Activated CD8-positive, alpha-beta T cell treated with anti-CD3 and anti-CD28 coated beads for 36 hours (primary cell): ENCODE measurements around the gene ERBB4. TPM values are rescaled to one million over a fixed set of nuclear protein-coding genes. Genes with fewer than 3 reads are reported as not detected.
"Not testable (repeated sequence)": the region's sequence is repeated elsewhere in the genome, so short reads cannot be mapped to it uniquely, and the experiment has no call there.

Source experiments
- ATAC-seq: fragments of 200-7000 bp; cut with Tn5 transposase; one replicate; pipeline ENCODE4 v1.10.0; 2021; ENCODE audit warnings: mild to moderate bottlenecking, moderate library complexity
- CTCF ChIA-PET: fragments of 350-600 bp; sonication (Branson Sonifier 250); formaldehyde crosslinking; loops from one replicate; lab custom pipeline; 2021; ENCODE audit warnings: antibody characterized with exemption; lab: Charles Lee
- POLR2A ChIA-PET: fragments of 350-600 bp; sonication (Branson Sonifier 250); formaldehyde crosslinking; loops from one replicate; lab custom pipeline; 2021; ENCODE audit warnings: antibody characterized with exemption; lab: Charles Lee
- DNase-seq: peaks from one replicate; pipeline ENCODE4 v3.0.0-alpha.2; 2020
- H3K27ac Mint-ChIP-seq: one replicate; pipeline ENCODE4 v1.8.0; 2021; ENCODE audit warnings: mild to moderate bottlenecking, mixed read lengths
- H3K27me3 Mint-ChIP-seq: one replicate; pipeline ENCODE4 v1.8.0; 2021; ENCODE audit warnings: mixed read lengths
- H3K36me3 Mint-ChIP-seq: one replicate; pipeline ENCODE4 v1.8.0; 2021; ENCODE audit warnings: low read depth, mixed read lengths
- H3K4me1 Mint-ChIP-seq: one replicate; pipeline ENCODE4 v1.8.0; 2021; ENCODE audit warnings: low read depth, mixed read lengths
- H3K4me3 Mint-ChIP-seq: one replicate; pipeline ENCODE4 v1.8.0; 2021; ENCODE audit warnings: mild to moderate bottlenecking, moderate library complexity, mixed read lengths
- H3K9me3 Mint-ChIP-seq: one replicate; pipeline ENCODE4 v1.8.0; 2021; ENCODE audit warnings: mixed read lengths
- intact Hi-C: fragments of 100-400 bp; cut with micrococcal nuclease; formaldehyde crosslinking; loops from one replicate; pipeline ENCODE4 v1.10.0; 2022
- total RNA-seq, 2 experiments: library from RNA; stranded (reverse); gene quantifications; one replicate each; pipeline ENCODE4 v1.2.3, GENCODE V29; 2021
- TF ChIP-seq, protein P1 (sequence below): fragments of 200-600 bp; IDR thresholded peaks from one replicate; pipeline ENCODE4 v1.8.0; 2022; ENCODE audit warnings: antibody characterized with exemption, mild to moderate bottlenecking

Gene ERBB4
- total RNA-seq, 2 experiments from 2014 or later: not detected

DNA sequence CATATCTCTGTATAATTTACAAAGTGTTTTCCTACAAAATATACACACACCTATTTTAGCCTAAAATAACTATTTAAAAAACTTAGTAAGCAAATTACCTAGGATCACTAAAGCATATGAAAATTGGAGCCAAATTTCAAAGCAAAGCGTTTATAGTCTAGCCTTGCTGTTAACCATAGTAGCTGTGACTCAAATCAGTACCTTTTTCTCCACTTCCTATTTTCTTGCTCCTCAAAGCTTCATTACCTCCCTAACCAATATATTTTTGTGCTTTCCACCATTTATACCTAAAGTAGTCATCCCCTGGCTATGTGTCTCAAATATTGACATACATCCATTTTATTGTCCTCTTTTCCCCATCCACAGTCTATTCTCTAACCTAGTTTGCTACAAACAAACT lies 73.1 kb downstream of the ERBB4 start:
- intact Hi-C loops: no loop called here
- no peak for ATAC-seq
- TF ChIP-seq, protein P1, sequence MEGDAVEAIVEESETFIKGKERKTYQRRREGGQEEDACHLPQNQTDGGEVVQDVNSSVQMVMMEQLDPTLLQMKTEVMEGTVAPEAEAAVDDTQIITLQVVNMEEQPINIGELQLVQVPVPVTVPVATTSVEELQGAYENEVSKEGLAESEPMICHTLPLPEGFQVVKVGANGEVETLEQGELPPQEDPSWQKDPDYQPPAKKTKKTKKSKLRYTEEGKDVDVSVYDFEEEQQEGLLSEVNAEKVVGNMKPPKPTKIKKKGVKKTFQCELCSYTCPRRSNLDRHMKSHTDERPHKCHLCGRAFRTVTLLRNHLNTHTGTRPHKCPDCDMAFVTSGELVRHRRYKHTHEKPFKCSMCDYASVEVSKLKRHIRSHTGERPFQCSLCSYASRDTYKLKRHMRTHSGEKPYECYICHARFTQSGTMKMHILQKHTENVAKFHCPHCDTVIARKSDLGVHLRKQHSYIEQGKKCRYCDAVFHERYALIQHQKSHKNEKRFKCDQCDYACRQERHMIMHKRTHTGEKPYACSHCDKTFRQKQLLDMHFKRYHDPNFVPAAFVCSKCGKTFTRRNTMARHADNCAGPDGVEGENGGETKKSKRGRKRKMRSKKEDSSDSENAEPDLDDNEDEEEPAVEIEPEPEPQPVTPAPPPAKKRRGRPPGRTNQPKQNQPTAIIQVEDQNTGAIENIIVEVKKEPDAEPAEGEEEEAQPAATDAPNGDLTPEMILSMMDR: no peak
- CTCF ChIA-PET: no interaction called here
- no peak overlapping the region for H3K27ac Mint-ChIP-seq
- POLR2A ChIA-PET: no interaction called here
- H3K27me3 Mint-ChIP-seq: no peaks in the 10 kb centered on the region
- H3K9me3 Mint-ChIP-seq: peaks cover 3% of the 10 kb centered on the region
- DNase-seq: no peak
- no peaks in the 10 kb centered on the region for H3K36me3 Mint-ChIP-seq
- H3K4me1 Mint-ChIP-seq: no peaks in the 10 kb centered on the region
- H3K4me3 Mint-ChIP-seq: no peak overlapping the region

DNA sequence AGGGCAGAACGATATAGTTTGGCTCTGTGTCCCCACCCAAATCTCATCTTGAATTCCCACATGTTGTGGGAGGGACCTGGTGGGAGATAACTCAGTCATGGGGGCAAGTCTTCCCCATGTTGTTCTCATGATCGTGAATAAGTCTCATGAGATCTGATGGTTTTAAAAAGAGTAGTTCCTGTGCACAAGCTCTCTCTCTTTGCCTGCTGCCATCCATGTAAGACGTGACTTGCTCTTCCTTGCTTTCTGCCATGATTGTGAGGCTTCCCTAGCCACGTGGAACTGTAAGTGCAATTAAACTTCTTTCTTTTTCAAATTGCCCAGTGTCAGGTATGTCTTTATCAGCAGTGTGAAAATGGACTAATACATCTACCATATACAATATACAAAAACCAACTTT lies 76.9 kb downstream of the ERBB4 start:
- intact Hi-C loops, H3K27ac Mint-ChIP-seq, CTCF ChIA-PET, H3K4me1 Mint-ChIP-seq, ATAC-seq, H3K4me3 Mint-ChIP-seq, H3K27me3 Mint-ChIP-seq, POLR2A ChIA-PET, DNase-seq, H3K36me3 Mint-ChIP-seq, H3K9me3 Mint-ChIP-seq: not testable (repeated sequence)

DNA sequence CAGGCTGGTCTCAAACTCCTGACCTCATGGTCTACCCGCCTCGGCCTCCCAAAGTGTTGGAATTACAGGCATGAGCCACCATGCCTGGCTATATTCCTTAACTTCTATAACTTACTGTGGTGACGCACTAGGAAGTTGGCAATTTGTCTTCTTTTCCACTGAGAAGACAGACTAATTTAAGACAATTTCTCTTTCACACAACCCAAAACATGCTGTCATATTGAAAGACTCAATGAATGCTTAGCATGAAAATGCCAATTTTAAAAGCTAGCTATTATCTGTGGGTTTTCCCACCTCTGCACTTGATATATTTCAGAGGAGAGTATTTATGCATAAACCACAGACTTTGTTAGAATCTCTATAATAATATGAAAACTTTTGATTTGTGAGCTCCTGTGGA lies 84.5 kb downstream of the ERBB4 start:
- CTCF ChIA-PET: no interaction called here
- no peaks in the 10 kb centered on the region for H3K27me3 Mint-ChIP-seq
- no peaks in the 10 kb centered on the region for H3K4me1 Mint-ChIP-seq
- TF ChIP-seq, protein P1: no peak
- POLR2A ChIA-PET: no interaction called here
- H3K27ac Mint-ChIP-seq: no peak overlapping the region
- intact Hi-C loops: no loop called here
- H3K9me3 Mint-ChIP-seq: no peaks in the 10 kb centered on the region
- no peak for ATAC-seq
- H3K4me3 Mint-ChIP-seq: no peak overlapping the region
- no peaks in the 10 kb centered on the region for H3K36me3 Mint-ChIP-seq
- DNase-seq: no peak

DNA sequence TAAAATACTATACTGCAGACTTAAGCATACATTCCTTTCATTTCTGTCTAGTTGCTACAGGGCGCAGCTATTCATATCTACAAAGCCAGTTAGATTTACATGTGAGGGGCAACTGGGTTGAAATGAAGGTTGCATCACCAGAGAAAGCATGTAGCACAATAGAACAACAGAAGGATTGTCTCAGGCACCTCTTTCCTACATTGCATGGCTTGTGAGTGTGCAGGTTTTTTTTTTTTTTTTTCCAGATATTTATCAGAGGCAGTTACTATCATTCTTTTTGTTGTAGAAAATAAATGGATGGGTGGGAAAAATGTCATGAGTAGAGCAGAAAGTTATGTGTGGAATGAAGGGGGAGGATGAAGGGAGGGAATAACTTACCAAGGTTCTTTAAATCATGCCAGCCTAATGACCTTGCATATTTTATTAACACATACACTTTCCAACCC lies 86.8 kb downstream of the ERBB4 start:
- CTCF ChIA-PET: no interaction called here
- Mint-ChIP-seq H3K27ac (no peak overlapping the region), H3K27me3 (no peaks in the 10 kb centered on the region), H3K9me3 (no peaks in the 10 kb centered on the region), H3K4me3 (no peak overlapping the region), H3K4me1 (no peaks in the 10 kb centered on the region), H3K36me3 (no peaks in the 10 kb centered on the region)
- POLR2A ChIA-PET: no interaction called here
- intact Hi-C loops: no loop called here
- TF ChIP-seq, protein P1: no peak
- DNase-seq (no peak), ATAC-seq (no peak)

DNA sequence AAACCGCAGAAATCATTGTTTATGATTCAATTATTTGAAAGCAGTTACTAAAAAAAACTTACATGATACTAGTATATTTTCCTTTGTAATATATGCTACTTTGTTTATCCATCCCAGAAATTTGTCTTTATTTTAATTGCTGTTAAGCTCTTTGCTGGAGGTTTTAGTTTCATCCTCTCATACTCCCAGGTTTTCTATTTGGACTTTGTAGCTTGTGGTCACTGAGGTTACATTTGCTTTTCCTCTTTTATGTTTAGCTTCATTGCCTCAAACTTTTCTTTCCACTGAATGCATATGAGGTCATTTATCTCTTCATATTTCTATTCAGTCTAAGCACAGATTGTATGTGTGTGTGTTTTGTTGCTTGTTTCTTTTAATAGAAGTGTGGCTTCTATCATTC lies 89.9 kb downstream of the ERBB4 start:
- Mint-ChIP-seq H3K4me3 (no peak overlapping the region), H3K9me3 (no peaks in the 10 kb centered on the region), H3K27me3 (no peaks in the 10 kb centered on the region), H3K4me1 (no peaks in the 10 kb centered on the region), H3K27ac (no peak overlapping the region), H3K36me3 (no peaks in the 10 kb centered on the region)
- POLR2A ChIA-PET: no interaction called here
- TF ChIP-seq, protein P1: no peak
- no peak for ATAC-seq
- intact Hi-C loops: no loop called here
- DNase-seq: no peak
- CTCF ChIA-PET: no interaction called here

DNA sequence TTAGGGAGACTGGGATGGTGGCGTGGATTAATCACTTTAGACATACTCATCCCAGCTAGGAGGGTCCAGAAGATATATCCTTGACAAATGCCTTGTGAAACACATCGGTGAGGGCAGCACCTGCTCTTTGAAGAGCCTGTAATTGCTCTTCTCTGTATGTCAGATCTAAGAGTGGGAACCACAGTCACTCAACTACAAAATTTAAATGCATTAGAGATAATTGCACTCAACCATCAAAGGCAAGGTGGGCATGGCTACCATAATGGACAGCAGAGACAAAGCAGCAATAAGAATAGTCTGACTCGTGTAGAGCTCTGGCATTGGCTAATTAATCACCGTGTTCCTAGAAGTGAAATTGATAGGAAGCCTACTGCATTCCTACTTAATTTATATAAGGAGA lies 96.8 kb downstream of the ERBB4 start:
- DNase-seq (no peak), ATAC-seq (no peak)
- CTCF ChIA-PET: no interaction called here
- Mint-ChIP-seq H3K4me3 (no peak overlapping the region), H3K27me3 (no peaks in the 10 kb centered on the region), H3K36me3 (no peaks in the 10 kb centered on the region), H3K27ac (no peak overlapping the region), H3K9me3 (peaks cover 12% of the 10 kb centered on the region), H3K4me1 (no peaks in the 10 kb centered on the region)
- TF ChIP-seq, protein P1: no peak
- intact Hi-C loops: no loop called here
- POLR2A ChIA-PET: no interaction called here
